ENCODE measurements around the gene TRIM2.
"Not testable (repeated sequence)": the region's sequence is repeated elsewhere in the genome, so short reads cannot be mapped to it uniquely, and the experiment has no call there.

TRIM2 gene

GRCh38 chr4:153204247-153204671 is at the start of gene TRIM2:
TRIM2 (plus strand) TSS chr4:153204443; CDS start chr4:153204531, 88 bp downstream.
- DNase-seq, result peak; percentile 82

- DNase-seq, result no peak
These were observed 48.6 kb upstream of the TRIM2 start for GRCh38 chr4:153155686-153156085.

DNA sequence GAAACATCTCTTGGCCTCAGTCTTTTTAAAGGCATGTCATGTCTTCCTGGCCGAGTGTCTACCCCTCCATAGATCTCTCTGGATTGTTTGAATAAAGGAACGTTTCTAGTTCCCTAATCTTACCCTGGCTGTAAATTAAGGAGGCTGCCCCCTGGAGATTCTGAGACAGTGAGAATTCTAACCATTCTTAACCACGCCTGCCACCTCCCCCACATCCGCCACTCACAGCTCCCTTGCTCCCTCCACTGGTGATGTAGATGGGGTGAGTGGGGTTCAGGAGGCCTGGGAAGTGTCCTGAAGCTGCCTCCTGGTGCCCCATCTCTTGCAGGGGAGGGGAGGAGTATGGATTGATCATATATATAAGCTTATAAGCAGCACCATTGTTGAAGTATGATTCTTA is 48.0 kb upstream of the TRIM2 start:
- DNase-seq, result no peak

DNA sequence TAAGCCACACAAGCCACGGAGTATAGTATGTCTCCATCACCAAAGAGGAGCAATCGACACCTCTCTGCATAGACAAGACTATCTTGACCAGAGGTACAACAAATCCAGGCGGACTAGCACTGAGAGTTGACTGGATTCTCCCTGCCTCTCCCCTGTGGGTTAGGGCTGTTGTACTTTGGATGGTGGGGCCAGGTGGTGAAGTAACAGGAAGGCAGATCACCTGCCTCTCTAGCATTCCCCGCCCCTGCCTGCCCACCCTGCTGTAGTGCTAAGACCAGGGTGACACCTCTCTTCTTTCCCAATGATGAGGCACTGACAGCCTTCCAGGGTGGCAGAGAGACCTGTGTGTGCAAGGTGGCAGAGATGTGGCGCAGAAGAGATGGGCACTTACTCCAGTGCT is 47.5 kb upstream of the TRIM2 start:
- DNase-seq, result no peak

- no peak for DNase-seq
These were observed 45.2 kb upstream of the TRIM2 start for GRCh38 chr4:153159016-153159415.

GRCh38 chr4:153159728-153160221 is 44.5 kb upstream of the TRIM2 start:
- DNase-seq, result no peak

DNA sequence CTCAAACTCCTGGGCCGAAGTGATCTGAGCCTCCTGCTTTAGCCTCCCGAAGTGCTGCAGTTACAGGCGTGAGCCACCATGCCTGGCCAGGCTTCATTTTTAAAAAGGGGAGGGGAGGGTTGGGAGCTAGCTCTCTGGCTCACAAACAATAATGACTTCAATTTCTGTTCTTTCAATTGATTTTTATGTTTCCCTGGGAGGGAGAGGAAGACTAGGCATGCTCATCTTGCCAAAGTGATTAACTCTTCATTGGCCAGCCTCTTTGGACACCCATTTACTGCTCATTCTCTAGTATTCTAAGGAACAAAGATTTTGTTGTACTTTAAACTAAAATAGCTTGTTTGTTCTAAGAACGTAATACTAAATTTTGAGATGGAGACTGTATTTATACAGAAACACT is 43.4 kb upstream of the TRIM2 start:
- DNase-seq, result no peak

DNA sequence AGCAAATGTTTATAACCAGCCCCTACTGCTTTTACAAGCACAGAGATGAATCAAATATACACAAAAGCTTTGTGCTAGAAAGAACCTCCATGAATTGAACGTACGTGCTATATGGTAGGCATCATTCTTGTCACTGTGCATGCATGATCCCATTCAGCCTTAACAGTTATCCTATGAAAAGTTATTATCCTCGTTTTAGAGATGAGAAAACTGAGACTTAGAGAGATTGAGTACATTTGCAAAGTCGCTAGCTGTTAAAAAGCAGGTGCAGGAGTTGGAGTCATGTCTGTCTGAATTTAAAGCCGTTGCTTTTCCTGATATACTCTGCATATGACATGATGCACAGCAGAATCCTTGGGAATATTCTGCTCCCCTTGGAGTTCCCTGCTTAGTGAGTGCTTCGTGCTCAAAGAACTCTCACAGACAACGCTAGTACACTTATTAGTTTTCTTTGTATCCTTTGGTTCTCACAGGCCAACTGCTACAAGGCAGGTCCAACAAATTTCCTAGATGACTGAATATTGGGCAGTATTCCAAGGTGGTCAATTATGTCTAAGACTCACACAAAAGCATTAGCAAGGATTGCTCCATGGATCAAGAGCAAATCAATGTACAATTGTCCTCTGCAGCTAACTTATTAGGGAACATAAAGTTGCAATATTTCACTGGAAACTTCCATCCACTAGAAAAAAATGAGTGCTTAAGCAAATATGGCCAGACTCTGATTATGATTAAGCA is 42.8 kb upstream of the TRIM2 start:
- no peak for DNase-seq

DNA sequence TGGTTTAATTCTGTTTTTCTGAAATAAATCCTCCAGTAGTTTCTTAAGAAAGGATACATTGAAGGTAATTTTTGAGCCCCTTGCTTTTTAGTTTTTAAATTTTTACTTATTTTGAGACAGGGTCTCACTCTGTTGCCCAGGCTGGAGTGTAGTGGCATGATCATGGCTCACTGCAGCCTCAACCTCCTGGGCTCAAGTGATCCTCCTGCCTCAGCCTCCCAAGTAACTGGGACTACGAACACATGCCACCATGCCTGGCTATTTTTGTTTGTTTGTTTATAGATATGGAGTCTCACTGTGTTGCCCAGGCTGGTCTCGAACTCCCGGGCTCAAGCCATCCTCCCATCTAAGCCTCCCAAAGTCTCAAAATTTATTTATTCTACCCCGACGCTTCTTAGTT is 39.0 kb upstream of the TRIM2 start:
- DNase-seq, result not testable (repeated sequence)

GRCh38 chr4:153166716-153167501 is 37.3 kb upstream of the TRIM2 start:
- no peak for DNase-seq

DNA sequence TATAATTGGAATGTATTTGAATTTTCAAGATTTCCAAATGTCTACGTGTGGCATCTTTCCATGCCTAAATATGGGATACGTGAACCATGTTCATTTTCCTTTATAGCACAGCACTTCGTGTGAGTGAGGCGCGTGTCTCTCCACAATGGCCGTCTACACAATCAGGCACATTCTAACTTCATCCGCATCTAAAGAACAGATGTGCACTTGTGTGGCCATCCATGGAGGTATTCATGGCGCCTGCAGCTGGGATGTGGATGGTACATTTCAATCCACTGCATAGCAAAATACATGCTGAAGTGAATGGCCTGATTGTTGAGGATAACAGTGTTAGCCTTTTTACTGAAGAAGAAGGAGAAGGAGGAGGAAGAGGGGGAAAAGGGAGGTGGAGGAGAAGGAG is 34.5 kb upstream of the TRIM2 start:
- no peak for DNase-seq

DNA sequence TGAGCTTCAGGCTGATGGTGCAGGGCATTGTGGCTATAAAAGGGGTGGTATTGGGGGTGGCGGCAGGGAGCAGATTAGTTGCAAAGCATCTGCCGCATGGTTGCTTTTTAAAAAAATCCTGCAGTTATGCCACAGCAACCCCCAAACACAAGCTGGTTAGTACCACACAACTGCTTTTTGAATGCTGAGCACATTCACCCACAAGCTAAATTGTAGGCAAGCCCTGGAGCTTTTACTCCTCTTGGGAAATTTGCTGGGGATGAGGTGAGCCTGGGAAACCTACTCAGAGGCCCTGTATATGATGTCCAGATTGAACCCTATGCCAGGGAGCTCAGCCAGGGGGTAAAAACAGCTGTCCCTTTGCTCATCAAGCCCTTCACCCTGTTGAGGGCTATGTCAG is 33.8 kb upstream of the TRIM2 start:
- no peak for DNase-seq

GRCh38 chr4:153174821-153175567 is 29.2 kb upstream of the TRIM2 start:
- DNase-seq, result no peak

DNA sequence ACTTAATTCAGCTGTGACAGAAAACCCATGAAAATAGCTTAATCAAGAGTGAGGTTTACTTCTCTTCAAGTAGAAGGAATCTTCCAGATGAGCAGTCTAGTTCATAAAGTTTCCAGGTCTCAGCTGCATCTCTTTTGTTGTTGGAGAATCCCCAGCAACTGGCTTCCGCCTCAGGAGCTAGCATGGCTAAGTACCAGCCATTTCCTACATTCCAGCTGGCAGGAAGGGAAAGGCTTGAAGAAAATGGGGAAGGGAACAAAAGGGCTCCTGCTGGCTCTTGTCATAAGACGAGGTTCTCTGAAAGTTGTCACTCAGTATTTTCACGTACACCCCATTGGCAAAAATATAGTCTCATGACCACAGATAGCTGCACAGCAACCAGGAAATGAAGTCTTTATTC is 27.3 kb upstream of the TRIM2 start:
- DNase-seq, result no peak

DNA sequence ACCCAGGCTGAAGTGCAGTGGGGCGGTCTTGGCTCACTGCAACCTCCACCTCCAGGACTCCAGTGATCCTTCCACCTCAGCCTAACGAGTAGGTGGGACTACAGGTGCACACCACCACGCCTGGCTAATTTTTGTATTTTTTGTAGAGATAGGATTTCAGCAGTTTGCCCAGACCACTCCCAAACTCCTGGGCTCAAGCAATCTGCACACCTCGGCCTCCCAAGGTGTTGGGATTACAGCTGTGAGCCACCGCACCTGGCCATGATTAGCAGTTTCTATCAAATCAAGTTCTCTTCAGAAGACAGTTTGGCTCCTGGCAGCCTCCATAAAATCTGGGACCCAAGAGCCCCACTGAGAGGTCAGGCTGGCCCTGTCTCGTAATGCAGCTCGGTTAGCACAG is 26.4 kb upstream of the TRIM2 start:
- no peak for DNase-seq

GRCh38 chr4:153179100-153179499 is 25.1 kb upstream of the TRIM2 start:
- DNase-seq, result no peak

DNA sequence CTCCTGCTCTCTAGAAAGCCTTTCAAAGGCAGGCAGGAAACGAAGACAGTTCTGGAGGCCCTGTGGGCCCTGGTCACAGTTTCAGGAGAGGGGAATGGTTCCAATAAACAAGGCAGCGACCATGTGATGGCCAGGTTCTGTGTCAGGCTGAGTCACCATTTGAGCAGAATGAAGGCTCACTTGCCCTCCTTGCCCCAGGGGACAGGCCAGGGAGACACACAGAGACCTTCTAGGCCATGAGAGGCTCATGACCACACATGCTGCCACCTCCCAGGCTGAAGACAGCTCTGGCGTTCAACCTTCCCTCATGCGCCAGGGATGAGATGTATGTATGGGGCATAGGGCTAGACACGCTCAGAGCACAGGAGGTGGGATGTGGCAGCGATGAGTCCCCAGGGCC is 22.9 kb upstream of the TRIM2 start:
- no peak for DNase-seq

- DNase-seq, result no peak
These were observed 22.5 kb upstream of the TRIM2 start for GRCh38 chr4:153181700-153182099.

DNA sequence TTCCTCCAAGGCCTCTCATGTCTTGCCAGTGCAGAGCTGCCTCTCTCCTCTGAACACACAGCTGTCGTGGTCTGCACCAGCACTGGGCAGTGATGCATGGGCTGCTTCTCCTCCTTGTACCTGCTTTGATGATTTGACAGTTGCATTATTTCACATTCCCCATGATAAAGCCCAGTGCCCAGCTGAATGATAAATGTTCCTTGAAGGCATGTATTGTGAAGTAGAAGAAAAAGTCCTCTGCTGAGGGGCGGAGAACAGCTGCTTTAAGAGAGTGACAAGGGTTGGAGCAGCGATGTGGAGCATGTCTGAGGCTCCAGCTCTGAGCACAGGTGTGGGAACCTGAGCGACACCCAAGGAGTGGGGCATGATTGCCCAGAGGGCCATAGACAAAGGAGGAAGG is 21.1 kb upstream of the TRIM2 start:
- DNase-seq, result no peak

- DNase-seq, result no peak
These were observed 18.9 kb upstream of the TRIM2 start for GRCh38 chr4:153185331-153185852.

DNA sequence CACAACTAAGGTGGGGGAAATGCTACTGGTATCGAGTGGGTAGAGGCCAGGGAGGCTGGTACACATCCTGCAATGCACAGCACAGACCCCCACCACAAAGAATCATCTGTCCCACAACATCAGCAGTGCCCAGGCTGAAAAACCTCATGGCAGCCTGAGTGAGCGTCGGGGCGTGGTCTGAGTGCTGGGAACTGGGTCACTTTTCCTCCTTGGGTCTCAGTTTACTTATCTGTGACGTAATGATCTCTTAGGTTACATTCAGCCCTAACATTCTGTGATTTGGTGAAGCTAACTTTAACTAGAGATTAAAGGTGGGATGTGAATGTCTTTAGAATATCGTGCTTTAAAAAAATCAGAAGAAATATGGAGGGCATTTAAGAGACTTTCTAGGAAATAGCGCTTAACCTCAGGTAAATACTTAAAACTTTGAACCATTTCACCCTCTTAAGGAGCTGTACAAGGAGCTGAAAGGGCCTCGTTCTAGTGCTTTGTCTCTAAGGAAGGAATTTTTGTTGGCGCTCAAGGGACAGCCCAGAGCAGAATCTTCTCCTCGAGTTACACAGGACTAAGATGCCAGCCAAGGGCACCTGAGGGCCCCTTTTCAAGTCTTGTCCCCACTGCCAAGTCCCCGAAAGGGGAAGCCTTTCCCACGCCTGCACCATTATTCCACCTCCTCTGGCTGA is 18.1 kb upstream of the TRIM2 start:
- no peak for DNase-seq

GRCh38 chr4:153189016-153189801 is 15.0 kb upstream of the TRIM2 start:
- peak; percentile 71 for DNase-seq

Data from left hindlimb (tissue), 1 donor.